ENCODE results near the gene MYO18B. TPM values are rescaled to one million over a fixed set of nuclear protein-coding genes. Genes with fewer than 3 reads are reported as not detected.

The MYO18B gene
- total RNA-seq, 1 experiment from 2014 or later = 0.05 TPM

- Histone ChIP-seq H3K4me3 (replicated peaks in 1 of 2; ENCODE audit: low read depth in 1 of 2, low read length in 2 of 2) (no peak overlapping the region), H3K36me3 (ENCODE audit: control insufficient read depth in 1 of 2, insufficient read depth in 2 of 2, low read length in 2 of 2) (no peaks in the 10 kb centered on the region), H3K27me3 (ENCODE audit: insufficient read depth, low read length) (peaks cover 62% of the 10 kb centered on the region), H2AFZ (ENCODE audit: low read depth, low read length, poor library complexity, severe bottlenecking) (no peak overlapping the region), H3K79me2 (ENCODE audit: insufficient read depth, low read length) (no peaks in the 10 kb centered on the region), H3K4me2 (ENCODE audit: low read length) (no peak overlapping the region), H3K9me3 (ENCODE audit: control insufficient read depth in 1 of 2, insufficient read depth in 1 of 2, low read depth in 1 of 2, low read length in 2 of 2) (no peaks in the 10 kb centered on the region), H4K20me1 (ENCODE audit: insufficient read depth) (no peaks in the 10 kb centered on the region), H3K4me1 (ENCODE audit: control insufficient read depth in 1 of 2, insufficient read depth in 2 of 2, low read length in 2 of 2) (no peaks in the 10 kb centered on the region), H3K27ac (ENCODE audit: low read depth, low read length) (no peak overlapping the region), H3K9me2 (ENCODE audit: insufficient read depth) (no peaks in the 10 kb centered on the region), H3K9ac (ENCODE audit: low read length) (no peak overlapping the region)
- DNase-seq (ENCODE audit: low read depth, low spot score) (no peak), ATAC-seq (no peak)
- TF ChIP-seq SRF (IDR thresholded peaks at IDR 0.05; ENCODE audit: low read depth) (no peak), ZBTB33 (IDR thresholded peaks at IDR 0.05; ENCODE audit: extremely low read depth, insufficient replicate concordance, low read length) (no peak), MAX (IDR thresholded peaks at IDR 0.05) (no peak), EGR1 (IDR thresholded peaks at IDR 0.05; ENCODE audit: low read depth) (no peak), EZH2phosphoT487 (IDR thresholded peaks at IDR 0.05; ENCODE audit: borderline replicate concordance) (no peak), ZFX (IDR thresholded peaks at IDR 0.05) (no peak), ELF1 (IDR thresholded peaks at IDR 0.05; ENCODE audit: borderline replicate concordance, low read depth) (no peak), JUND (IDR thresholded peaks at IDR 0.05) (no peak), YY1 (IDR thresholded peaks at IDR 0.05; ENCODE audit: extremely low read depth, insufficient replicate concordance, low read depth, low read length) (no peak), CEBPB (IDR thresholded peaks at IDR 0.05; ENCODE audit: low read depth) (no peak), CTCF (IDR thresholded peaks at IDR 0.05 in 2 of 3, conservative IDR thresholded peaks at IDR 0.05 in 1 of 3; ENCODE audit: borderline replicate concordance in 1 of 3, insufficient read depth in 1 of 3, low read depth in 2 of 3, low read length in 2 of 3) (no peak), REST (IDR thresholded peaks at IDR 0.05; ENCODE audit: low read depth) (no peak), RAD21 (IDR thresholded peaks at IDR 0.05; ENCODE audit: low read depth) (no peak), FOSL1 (IDR thresholded peaks at IDR 0.05; ENCODE audit: low read depth) (no peak)
- no TSS peak for BruUV-seq (replicated peaks)
- ChIA-PET RAD21 (ENCODE audit: low non-redundant PET in 1 of 2, low total read pairs in 2 of 2, uncharacterized antibody in 2 of 2, unreplicated experiment in 2 of 2) (no interaction called here), CTCF (no interaction called here), POLR2A (no interaction called here)
- intact Hi-C loops (cut with micrococcal nuclease) = no loop called here
Measured at GRCh38 chr22:25935266-25936058, 193.5 kb downstream of the MYO18B start.
